Osteocyte (in vitro differentiated cells): ENCODE data around the gene TNFSF13. TPM values are rescaled to one million over a fixed set of nuclear protein-coding genes. Genes with fewer than 3 reads are reported as not detected.

ENCODE experiments used
- DNase-seq: peaks from one replicate; pipeline ENCODE4 v3.0.0; 2021; ENCODE audit warnings: mixed read lengths; ENCODE audit not compliant: unreplicated experiment; ENCODE audit errors: extremely low spot score
- H3K27ac Mint-ChIP-seq: one replicate; pipeline ENCODE4 v1.8.0; 2021; ENCODE audit warnings: mild to moderate bottlenecking, mixed read lengths; ENCODE audit not compliant: unreplicated experiment
- H3K27me3 Mint-ChIP-seq: one replicate; pipeline ENCODE4 v1.8.0; 2021; ENCODE audit warnings: mixed read lengths; ENCODE audit not compliant: unreplicated experiment
- H3K36me3 Mint-ChIP-seq: one replicate; pipeline ENCODE4 v1.8.0; 2021; ENCODE audit warnings: mixed read lengths; ENCODE audit not compliant: unreplicated experiment
- H3K4me1 Mint-ChIP-seq: one replicate; pipeline ENCODE4 v1.8.0; 2021; ENCODE audit warnings: mixed read lengths; ENCODE audit not compliant: unreplicated experiment
- H3K4me3 Mint-ChIP-seq: one replicate; pipeline ENCODE4 v1.8.0; 2021; ENCODE audit warnings: mild to moderate bottlenecking, moderate library complexity, mixed read lengths; ENCODE audit not compliant: unreplicated experiment
- H3K9me3 Mint-ChIP-seq: one replicate; pipeline ENCODE4 v1.8.0; 2021; ENCODE audit warnings: mixed read lengths; ENCODE audit not compliant: unreplicated experiment
- total RNA-seq: library from RNA; stranded (reverse); gene quantifications from 2 replicates; pipeline ENCODE4 v1.2.1, GENCODE V29; 2021
- TF ChIP-seq, protein P1 (sequence below): fragments of 200-600 bp; sonication (generic); IDR thresholded peaks from 2 replicates; pipeline ENCODE4 v1.5.0; 2021; ENCODE audit warnings: antibody characterized with exemption, mild to moderate bottlenecking, moderate library complexity

TNFSF13 gene
- total RNA-seq, 1 donor from 2014 or later, result 1.5 TPM

- peak overlapping the region; percentile 87 for H3K27ac Mint-ChIP-seq
- no peak for DNase-seq
- H3K4me3 Mint-ChIP-seq, result peak overlapping the region; percentile 88
- TF ChIP-seq, protein P1, sequence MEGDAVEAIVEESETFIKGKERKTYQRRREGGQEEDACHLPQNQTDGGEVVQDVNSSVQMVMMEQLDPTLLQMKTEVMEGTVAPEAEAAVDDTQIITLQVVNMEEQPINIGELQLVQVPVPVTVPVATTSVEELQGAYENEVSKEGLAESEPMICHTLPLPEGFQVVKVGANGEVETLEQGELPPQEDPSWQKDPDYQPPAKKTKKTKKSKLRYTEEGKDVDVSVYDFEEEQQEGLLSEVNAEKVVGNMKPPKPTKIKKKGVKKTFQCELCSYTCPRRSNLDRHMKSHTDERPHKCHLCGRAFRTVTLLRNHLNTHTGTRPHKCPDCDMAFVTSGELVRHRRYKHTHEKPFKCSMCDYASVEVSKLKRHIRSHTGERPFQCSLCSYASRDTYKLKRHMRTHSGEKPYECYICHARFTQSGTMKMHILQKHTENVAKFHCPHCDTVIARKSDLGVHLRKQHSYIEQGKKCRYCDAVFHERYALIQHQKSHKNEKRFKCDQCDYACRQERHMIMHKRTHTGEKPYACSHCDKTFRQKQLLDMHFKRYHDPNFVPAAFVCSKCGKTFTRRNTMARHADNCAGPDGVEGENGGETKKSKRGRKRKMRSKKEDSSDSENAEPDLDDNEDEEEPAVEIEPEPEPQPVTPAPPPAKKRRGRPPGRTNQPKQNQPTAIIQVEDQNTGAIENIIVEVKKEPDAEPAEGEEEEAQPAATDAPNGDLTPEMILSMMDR, result no peak
- peaks cover 3% of the 10 kb centered on the region for H3K36me3 Mint-ChIP-seq
- peaks cover 41% of the 10 kb centered on the region for H3K4me1 Mint-ChIP-seq
- no peaks in the 10 kb centered on the region for H3K9me3 Mint-ChIP-seq
- no peaks in the 10 kb centered on the region for H3K27me3 Mint-ChIP-seq
Observed at GRCh38 chr17:7562208-7562605, 3.7 kb downstream of the TNFSF13 start.

DNA sequence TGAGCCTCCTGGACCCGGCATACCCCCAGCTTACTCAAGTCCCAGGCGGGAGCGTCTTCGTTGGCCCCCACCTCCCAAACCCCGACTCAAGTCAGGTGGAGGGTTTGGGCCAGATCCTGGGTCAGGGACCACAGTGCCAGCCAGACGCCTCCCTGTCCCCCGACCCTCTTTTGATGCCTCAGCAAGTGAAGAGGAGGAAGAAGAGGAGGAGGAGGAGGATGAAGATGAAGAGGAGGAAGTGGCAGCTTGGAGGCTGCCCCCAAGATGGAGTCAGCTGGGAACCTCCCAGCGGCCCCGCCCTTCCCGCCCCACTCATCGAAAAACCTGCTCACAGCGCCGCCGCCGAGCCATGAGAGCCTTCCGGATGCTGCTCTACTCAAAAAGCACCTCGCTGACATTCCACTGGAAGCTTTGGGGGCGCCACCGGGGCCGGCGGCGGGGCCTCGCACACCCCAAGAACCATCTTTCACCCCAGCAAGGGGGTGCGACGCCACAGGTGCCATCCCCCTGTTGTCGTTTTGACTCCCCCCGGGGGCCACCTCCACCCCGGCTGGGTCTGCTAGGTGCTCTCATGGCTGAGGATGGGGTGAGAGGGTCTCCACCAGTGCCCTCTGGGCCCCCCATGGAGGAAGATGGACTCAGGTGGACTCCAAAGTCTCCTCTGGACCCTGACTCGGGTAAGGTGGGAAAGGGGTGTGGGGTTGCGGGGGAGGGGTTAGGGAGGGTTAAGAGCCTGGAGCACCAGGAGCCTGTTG lies 4.7 kb downstream of the TNFSF13 start:
- peak overlapping the region; percentile 88 for H3K4me3 Mint-ChIP-seq
- peak overlapping the region; percentile 87 for H3K27ac Mint-ChIP-seq
- H3K4me1 Mint-ChIP-seq, result peaks cover 35% of the 10 kb centered on the region

DNA sequence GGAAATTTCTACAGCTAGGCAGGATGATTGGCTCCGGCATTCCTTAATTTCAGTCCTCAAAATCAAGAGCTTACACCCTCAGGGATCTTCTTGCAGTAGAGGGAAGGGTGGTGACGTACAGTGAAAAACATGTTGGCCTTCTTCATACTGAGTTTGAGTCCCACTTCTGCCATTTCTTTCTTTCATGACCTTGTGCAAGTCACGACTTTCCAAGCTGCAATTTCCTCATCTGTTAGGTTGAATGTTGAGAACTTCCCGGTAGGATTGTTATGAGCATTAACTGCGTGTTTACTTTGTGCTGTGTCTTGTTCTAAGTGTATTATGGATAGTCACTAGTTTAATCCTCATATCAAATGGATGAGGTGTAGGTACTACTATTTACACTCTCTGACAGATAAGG lies 11.0 kb downstream of the TNFSF13 start:
- peaks cover 21% of the 10 kb centered on the region for H3K4me1 Mint-ChIP-seq

More for the DNA sequence above, 4.7 kb downstream of the TNFSF13 start:
- no peak for DNase-seq
- Mint-ChIP-seq H3K9me3 (no peaks in the 10 kb centered on the region), H3K27me3 (no peaks in the 10 kb centered on the region), H3K36me3 (peaks cover 8% of the 10 kb centered on the region)
- TF ChIP-seq, protein P1, result no peak

DNA sequence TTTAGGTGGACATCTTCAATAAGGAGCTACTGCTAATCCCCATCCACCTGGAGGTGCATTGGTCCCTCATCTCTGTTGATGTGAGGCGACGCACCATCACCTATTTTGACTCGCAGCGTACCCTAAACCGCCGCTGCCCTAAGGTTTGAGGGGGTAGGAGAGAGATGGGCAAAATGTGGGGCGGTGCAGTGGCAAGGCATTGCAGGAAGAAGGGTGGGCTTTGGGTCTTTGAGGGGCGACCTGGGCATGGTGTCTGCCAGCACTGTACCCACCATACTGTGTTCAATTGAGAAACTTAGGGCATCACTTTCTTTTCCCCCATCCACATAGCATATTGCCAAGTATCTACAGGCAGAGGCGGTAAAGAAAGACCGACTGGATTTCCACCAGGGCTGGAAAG lies 11.8 kb downstream of the TNFSF13 start:
- H3K36me3 Mint-ChIP-seq, result peaks cover 29% of the 10 kb centered on the region
- H3K9me3 Mint-ChIP-seq, result no peaks in the 10 kb centered on the region
- TF ChIP-seq, protein P1, result no peak
- peaks cover 26% of the 10 kb centered on the region for H3K4me1 Mint-ChIP-seq
- H3K27me3 Mint-ChIP-seq, result no peaks in the 10 kb centered on the region
- H3K4me3 Mint-ChIP-seq, result no peak overlapping the region
- DNase-seq, result no peak
- H3K27ac Mint-ChIP-seq, result peak overlapping the region; percentile 12

More for the DNA sequence above, 11.0 kb downstream of the TNFSF13 start:
- H3K36me3 Mint-ChIP-seq, result peaks cover 23% of the 10 kb centered on the region
- no peak overlapping the region for H3K27ac Mint-ChIP-seq
- H3K9me3 Mint-ChIP-seq, result no peaks in the 10 kb centered on the region
- no peak overlapping the region for H3K4me3 Mint-ChIP-seq
- H3K27me3 Mint-ChIP-seq, result no peaks in the 10 kb centered on the region
- no peak for DNase-seq
- TF ChIP-seq, protein P1, result no peak

GRCh38 chr17:7572338-7572587 lies 13.7 kb downstream of the TNFSF13 start:
- Mint-ChIP-seq H3K9me3 (no peaks in the 10 kb centered on the region), H3K36me3 (peaks cover 43% of the 10 kb centered on the region), H3K4me3 (peak overlapping the region; percentile 96), H3K27ac (peak overlapping the region; percentile 94), H3K4me1 (peaks cover 37% of the 10 kb centered on the region), H3K27me3 (no peaks in the 10 kb centered on the region)
- TF ChIP-seq, protein P1, result no peak
- DNase-seq, result no peak
